SK-N-MC (cell line): ENCODE results near the gene S100B.

Source experiments
- EZH2 ChIP-seq: fragments of 200-600 bp; sonication (generic); IDR thresholded peaks from one replicate; pipeline ENCODE4 v1.6.1; 2017; ENCODE audit warnings: antibody characterized with exemption
- FOXP2 ChIP-seq: optimal IDR thresholded peaks from 2 replicates; pipeline ENCODE3; 2011; ENCODE audit warnings: mild to moderate bottlenecking, moderate library complexity; ENCODE audit not compliant: insufficient read depth; ENCODE audit errors: extremely low read length, control extremely low read depth
- POLR2AphosphoS5 ChIP-seq: IDR thresholded peaks from 2 replicates; pipeline ENCODE4 v1.6.1; 2012; ENCODE audit warnings: mild to moderate bottlenecking, low read depth, low read length, borderline replicate concordance

DNA sequence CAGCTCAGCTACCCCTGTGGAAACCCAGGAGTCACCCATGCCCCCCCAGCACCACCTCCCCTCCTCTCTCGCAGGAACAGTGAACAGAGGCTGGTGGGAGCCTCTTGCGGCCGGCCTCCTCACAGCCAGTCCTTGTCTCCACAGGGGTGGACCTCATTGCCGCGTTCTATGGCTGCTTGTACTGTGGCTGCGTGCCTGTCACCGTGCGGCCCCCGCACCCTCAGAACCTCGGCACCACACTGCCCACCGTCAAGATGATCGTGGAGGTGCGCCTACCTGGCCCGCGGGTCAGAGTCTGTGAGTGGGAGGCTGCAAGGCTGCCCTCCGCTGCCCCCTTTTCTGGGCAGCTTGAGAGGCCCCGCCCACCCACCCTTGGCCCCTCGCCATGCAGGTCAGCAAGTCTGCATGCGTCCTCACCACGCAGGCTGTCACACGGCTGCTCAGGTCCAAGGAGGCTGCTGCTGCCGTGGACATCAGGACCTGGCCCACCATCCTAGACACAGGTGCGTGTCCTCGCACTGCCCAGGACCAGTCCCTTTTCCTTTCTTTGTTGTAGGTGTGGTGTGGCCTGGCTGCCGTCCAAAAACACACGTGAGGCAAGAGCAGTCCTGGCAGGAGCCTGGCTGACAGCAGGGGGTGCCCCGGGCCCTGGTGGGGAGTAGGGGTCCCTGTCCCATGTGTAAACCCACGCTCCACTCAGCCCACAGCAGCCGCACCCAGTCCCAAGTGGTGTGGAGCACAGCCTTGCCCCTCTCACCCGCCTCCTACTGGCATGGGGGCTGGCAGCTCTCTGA, 50.3 kb downstream of the S100B start:
- no peak for TF ChIP-seq EZH2
- no peak for TF ChIP-seq POLR2AphosphoS5
- no peak for TF ChIP-seq FOXP2
